Activated CD8-positive, alpha-beta T cell treated with anti-CD3 and anti-CD28 coated beads for 36 hours (primary cell): ENCODE data around the gene GFI1. TPM values are rescaled to one million over a fixed set of nuclear protein-coding genes. Genes with fewer than 3 reads are reported as not detected.
A peak's percentile ranks its signal among the peaks of the same experiment; 100 is the strongest.

Experiments
- ATAC-seq: fragments of 200-7000 bp; cut with Tn5 transposase; one replicate; pipeline ENCODE4 v1.10.0; 2021; ENCODE audit warnings: mild to moderate bottlenecking, moderate library complexity
- CTCF ChIA-PET: fragments of 350-600 bp; sonication (Branson Sonifier 250); formaldehyde crosslinking; loops from one replicate; lab custom pipeline; 2021; ENCODE audit warnings: antibody characterized with exemption; lab: Charles Lee
- POLR2A ChIA-PET: fragments of 350-600 bp; sonication (Branson Sonifier 250); formaldehyde crosslinking; loops from one replicate; lab custom pipeline; 2021; ENCODE audit warnings: antibody characterized with exemption; lab: Charles Lee
- DNase-seq: peaks from one replicate; pipeline ENCODE4 v3.0.0-alpha.2; 2020
- H3K27ac Mint-ChIP-seq: one replicate; pipeline ENCODE4 v1.8.0; 2021; ENCODE audit warnings: mild to moderate bottlenecking, mixed read lengths
- H3K27me3 Mint-ChIP-seq: one replicate; pipeline ENCODE4 v1.8.0; 2021; ENCODE audit warnings: mixed read lengths
- H3K36me3 Mint-ChIP-seq: one replicate; pipeline ENCODE4 v1.8.0; 2021; ENCODE audit warnings: low read depth, mixed read lengths
- H3K4me1 Mint-ChIP-seq: one replicate; pipeline ENCODE4 v1.8.0; 2021; ENCODE audit warnings: low read depth, mixed read lengths
- H3K4me3 Mint-ChIP-seq: one replicate; pipeline ENCODE4 v1.8.0; 2021; ENCODE audit warnings: mild to moderate bottlenecking, moderate library complexity, mixed read lengths
- H3K9me3 Mint-ChIP-seq: one replicate; pipeline ENCODE4 v1.8.0; 2021; ENCODE audit warnings: mixed read lengths
- CTCF ChIP-seq: fragments of 200-600 bp; IDR thresholded peaks from one replicate; pipeline ENCODE4 v1.8.0; 2022; ENCODE audit warnings: antibody characterized with exemption, mild to moderate bottlenecking
- intact Hi-C: fragments of 100-400 bp; cut with micrococcal nuclease; formaldehyde crosslinking; loops from one replicate; pipeline ENCODE4 v1.10.0; 2022
- total RNA-seq, 2 experiments: library from RNA; stranded (reverse); gene quantifications; one replicate each; pipeline ENCODE4 v1.2.3, GENCODE V29; 2021

GFI1 gene
- total RNA-seq, 2 experiments from 2014 or later, result 54.3 to 55.3 TPM

- intact Hi-C loops, result loop anchor here (5.0 kb wide), 1 partner anchor 97 kb away; no protein-coding TSS in a partner anchor
- DNase-seq (peak; percentile 27), ATAC-seq (peak; percentile 63)
- ChIA-PET CTCF (interaction anchor here (1.3 kb wide), 1 partner anchor 10 kb away, joined by 4 read pairs; no protein-coding TSS in a partner anchor), POLR2A (interaction anchor here (0.9 to 2.8 kb wide), 6 partner anchors 9 to 149 kb away, joined by 3 to 10 read pairs (median 4); no protein-coding TSS in a partner anchor)
- H3K27ac Mint-ChIP-seq, result peak overlapping the region; percentile 73
- H3K36me3 Mint-ChIP-seq, result peaks cover 9% of the 10 kb centered on the region
- H3K4me1 Mint-ChIP-seq, result peaks cover 58% of the 10 kb centered on the region
- TF ChIP-seq CTCF, result no peak
- H3K9me3 Mint-ChIP-seq, result peaks cover 3% of the 10 kb centered on the region
- no peaks in the 10 kb centered on the region for H3K27me3 Mint-ChIP-seq
- no peak overlapping the region for H3K4me3 Mint-ChIP-seq
Measured at GRCh38 chr1:92464588-92465255, 22.0 kb downstream of the GFI1 start.

- peaks cover 4% of the 10 kb centered on the region for H3K36me3 Mint-ChIP-seq
- no peak overlapping the region for H3K27ac Mint-ChIP-seq
- peaks cover 50% of the 10 kb centered on the region for H3K4me1 Mint-ChIP-seq
Measured at GRCh38 chr1:92461364-92462097, 25.2 kb downstream of the GFI1 start.

GRCh38 chr1:92459871-92460320 lies 26.8 kb downstream of the GFI1 start:
- H3K27me3 Mint-ChIP-seq, result no peaks in the 10 kb centered on the region
- POLR2A ChIA-PET, result interaction anchor here (1.5 to 2.0 kb wide), 3 partner anchors 14 to 77 kb away, joined by 3 to 8 read pairs (median 7); no protein-coding TSS in a partner anchor
- H3K9me3 Mint-ChIP-seq, result peaks cover 3% of the 10 kb centered on the region
- intact Hi-C loops, result loop anchor here (5.0 kb wide), 1 partner anchor 93 kb away; no protein-coding TSS in a partner anchor
- no peak for TF ChIP-seq CTCF
- peak overlapping the region; percentile 50 for H3K27ac Mint-ChIP-seq
- no peak for ATAC-seq
- peaks cover 4% of the 10 kb centered on the region for H3K36me3 Mint-ChIP-seq
- H3K4me3 Mint-ChIP-seq, result no peak overlapping the region
- CTCF ChIA-PET, result interaction anchor here (1.5 to 2.1 kb wide), 3 partner anchors 10 to 149 kb away, joined by 4 to 6 read pairs (median 4); partner anchors contain the start of gene GFI1
- peaks cover 40% of the 10 kb centered on the region for H3K4me1 Mint-ChIP-seq
- no peak for DNase-seq

More at GRCh38 chr1:92461364-92462097, 25.2 kb downstream of the GFI1 start:
- ChIA-PET POLR2A (interaction anchor here (2.0 to 2.8 kb wide), 2 partner anchors 22 to 23 kb away, joined by 8 to 10 read pairs; no protein-coding TSS in a partner anchor), CTCF (interaction anchor here (1.0 to 1.7 kb wide), 3 partner anchors 11 to 62 kb away, joined by 3 to 4 read pairs (median 4); no protein-coding TSS in a partner anchor)
- DNase-seq, result no peak
- ATAC-seq, result no peak
- peaks cover 3% of the 10 kb centered on the region for H3K9me3 Mint-ChIP-seq
- no peaks in the 10 kb centered on the region for H3K27me3 Mint-ChIP-seq
- TF ChIP-seq CTCF, result peak; percentile 23
- intact Hi-C loops, result loop anchor here (5.0 kb wide), 1 partner anchor 94 kb away; no protein-coding TSS in a partner anchor
- no peak overlapping the region for H3K4me3 Mint-ChIP-seq

- Mint-ChIP-seq H3K27ac (no peak overlapping the region), H3K9me3 (no peaks in the 10 kb centered on the region)
Measured at GRCh38 chr1:92458146-92458545, 28.6 kb downstream of the GFI1 start.

More at GRCh38 chr1:92458146-92458545, 28.6 kb downstream of the GFI1 start:
- ChIA-PET CTCF (no interaction called here), POLR2A (interaction anchor here (0.7 kb wide), 1 partner anchor 254 kb away, joined by 3 read pairs; no protein-coding TSS in a partner anchor)
- no peaks in the 10 kb centered on the region for H3K36me3 Mint-ChIP-seq
- no peaks in the 10 kb centered on the region for H3K27me3 Mint-ChIP-seq
- peaks cover 26% of the 10 kb centered on the region for H3K4me1 Mint-ChIP-seq
- intact Hi-C loops, result no loop called here
- ATAC-seq, result no peak
- TF ChIP-seq CTCF, result no peak
- DNase-seq, result no peak
- no peak overlapping the region for H3K4me3 Mint-ChIP-seq
